ENCODE measurements around the gene ATP5F1D.
A peak's percentile ranks its signal among the peaks of the same experiment; 100 is the strongest.

The ATP5F1D gene

DNA sequence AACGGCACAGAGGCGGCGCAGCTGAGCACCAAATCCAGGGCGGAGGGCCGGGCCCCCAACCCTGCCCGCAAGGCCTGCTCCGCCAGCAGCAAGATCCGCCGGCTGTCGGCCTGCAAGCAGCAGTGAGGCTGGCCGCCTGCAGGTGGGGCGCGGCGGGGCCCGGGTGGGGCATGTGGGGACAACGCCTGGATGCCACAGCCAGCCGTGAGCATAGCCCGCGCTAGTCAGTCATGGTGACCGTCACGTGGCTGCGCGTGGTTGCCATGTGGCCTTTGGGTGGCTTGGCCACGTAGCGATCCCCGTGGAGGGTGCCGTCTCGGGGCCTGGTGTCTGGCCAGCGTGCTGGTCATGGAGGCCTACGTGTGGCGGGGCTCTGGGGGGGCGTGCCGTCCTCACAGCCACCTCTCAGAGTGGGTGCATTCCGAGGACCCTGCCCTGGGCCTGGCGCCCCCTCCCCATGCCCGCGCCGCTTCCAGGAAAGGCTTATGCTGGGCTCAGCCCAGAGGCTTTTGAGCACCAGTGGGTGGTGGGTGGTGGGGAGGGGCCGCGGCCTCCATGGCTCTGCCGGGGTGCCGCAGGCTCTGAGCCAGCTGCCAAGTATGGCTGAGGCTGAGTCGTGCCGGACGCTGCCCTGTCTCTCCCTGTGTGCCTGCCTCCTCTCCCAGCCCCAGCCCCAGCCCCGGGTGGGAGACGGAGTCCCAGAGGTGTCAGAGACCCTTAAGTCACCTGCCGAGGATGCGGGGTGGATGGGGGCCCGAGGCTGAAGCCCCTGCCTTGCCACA is 14.8 kb upstream of the ATP5F1D start:
- Histone ChIP-seq H3K9me3 (ENCODE audit: insufficient read depth, low read length) (no peaks in the 10 kb centered on the region), H3K4me3 (ENCODE audit: insufficient read length, low read depth) (no peak overlapping the region), H3K27me3 (ENCODE audit: insufficient read depth, insufficient read length) (no peaks in the 10 kb centered on the region), H3K9ac (ENCODE audit: insufficient read length, low read depth) (no peak overlapping the region), H3K4me1 (ENCODE audit: insufficient read depth, insufficient read length) (peaks cover 24% of the 10 kb centered on the region), H3K36me3 (ENCODE audit: insufficient read depth, insufficient read length, low read length) (peaks cover 80% of the 10 kb centered on the region)
- no peak for DNase-seq (ENCODE audit: low read depth, low spot score)
- TF ChIP-seq SUZ12 (IDR thresholded peaks at IDR 0.05; ENCODE audit: extremely low read depth, insufficient read depth, insufficient read length), result no peak
- no peak for TF ChIP-seq ZNF274 (IDR thresholded peaks at IDR 0.05; ENCODE audit: low read depth, low read length)
- no peak for TF ChIP-seq YY1 (IDR thresholded peaks at IDR 0.05; ENCODE audit: insufficient read depth, insufficient read length)

DNA sequence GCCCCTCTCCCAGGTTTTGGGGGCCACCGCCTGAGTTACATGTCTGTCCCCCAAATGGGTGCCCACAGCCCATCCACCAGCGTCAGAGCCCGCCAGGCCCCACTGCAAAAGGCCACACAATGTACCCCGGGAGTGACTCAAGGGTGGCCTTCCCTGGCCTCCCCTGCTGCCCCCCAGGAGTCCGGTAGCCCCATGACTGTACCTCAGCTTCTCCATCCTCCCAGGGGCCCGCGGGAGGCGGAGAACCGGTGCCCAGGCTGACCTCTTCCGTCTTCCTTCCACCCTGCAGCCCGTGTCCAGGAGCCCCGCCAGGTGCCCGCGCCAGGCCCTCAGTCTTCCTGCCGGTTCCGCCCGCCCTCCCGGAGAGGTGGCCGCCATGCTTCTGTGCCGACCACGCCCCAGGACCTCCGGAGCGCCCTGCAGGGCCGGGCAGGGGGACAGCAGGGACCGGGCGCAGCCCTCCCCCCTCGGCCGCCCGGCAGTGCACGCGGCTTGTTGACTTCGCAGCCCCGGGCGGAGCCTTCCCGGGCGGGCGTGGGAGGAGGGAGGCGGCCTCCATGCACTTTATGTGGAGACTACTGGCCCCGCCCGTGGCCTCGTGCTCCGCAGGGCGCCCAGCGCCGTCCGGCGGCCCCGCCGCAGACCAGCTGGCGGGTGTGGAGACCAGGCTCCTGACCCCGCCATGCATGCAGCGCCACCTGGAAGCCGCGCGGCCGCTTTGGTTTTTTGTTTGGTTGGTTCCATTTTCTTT is 14.1 kb upstream of the ATP5F1D start:
- Histone ChIP-seq H3K27me3 (ENCODE audit: insufficient read depth, insufficient read length) (no peaks in the 10 kb centered on the region), H3K9ac (ENCODE audit: insufficient read length, low read depth) (no peak overlapping the region), H3K4me3 (ENCODE audit: insufficient read length, low read depth) (no peak overlapping the region), H3K4me1 (ENCODE audit: insufficient read depth, insufficient read length) (peaks cover 32% of the 10 kb centered on the region), H3K36me3 (ENCODE audit: insufficient read depth, insufficient read length, low read length) (peaks cover 80% of the 10 kb centered on the region), H3K9me3 (ENCODE audit: insufficient read depth, low read length) (no peaks in the 10 kb centered on the region)
- TF ChIP-seq SUZ12 (IDR thresholded peaks at IDR 0.05; ENCODE audit: extremely low read depth, insufficient read depth, insufficient read length), result no peak
- TF ChIP-seq YY1 (IDR thresholded peaks at IDR 0.05; ENCODE audit: insufficient read depth, insufficient read length), result no peak
- no peak for TF ChIP-seq ZNF274 (IDR thresholded peaks at IDR 0.05; ENCODE audit: low read depth, low read length)
- DNase-seq (ENCODE audit: low read depth, low spot score), result no peak

DNA sequence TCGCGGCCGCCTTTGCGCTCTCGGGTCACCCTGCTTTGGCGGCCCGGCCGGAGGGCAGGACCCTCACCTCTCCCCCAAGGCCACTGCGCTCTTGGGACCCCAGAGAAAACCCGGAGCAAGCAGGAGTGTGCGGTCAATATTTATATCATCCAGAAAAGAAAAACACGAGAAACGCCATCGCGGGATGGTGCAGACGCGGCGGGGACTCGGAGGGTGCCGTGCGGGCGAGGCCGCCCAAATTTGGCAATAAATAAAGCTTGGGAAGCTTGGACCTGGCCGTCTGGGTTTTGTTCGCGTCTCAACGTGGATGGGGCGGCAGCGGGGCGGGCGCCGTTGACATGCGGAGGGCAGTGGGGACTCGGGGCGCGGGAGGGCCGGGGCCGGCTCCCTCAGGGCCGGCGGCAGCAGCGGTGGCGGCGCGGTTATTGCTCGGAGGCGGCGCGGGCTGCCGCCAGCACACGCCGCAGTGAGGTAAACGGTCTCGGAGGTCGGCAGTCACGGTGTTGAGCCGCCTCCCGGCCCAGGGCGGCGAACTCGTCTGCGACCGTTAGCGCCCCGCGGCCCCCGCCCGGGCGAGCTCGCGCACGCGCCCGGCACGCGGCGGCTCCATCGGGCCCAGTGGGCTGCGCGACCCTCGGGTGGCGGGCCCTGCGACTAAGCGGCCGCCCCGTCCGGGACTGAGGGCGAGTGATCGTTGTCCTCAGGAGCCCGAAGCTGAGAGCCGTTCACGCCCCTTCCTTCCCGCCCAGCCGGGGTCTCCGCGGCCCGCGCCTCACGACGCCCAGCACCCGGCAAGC is 13.2 kb upstream of the ATP5F1D start:
- no peak for TF ChIP-seq SUZ12 (IDR thresholded peaks at IDR 0.05; ENCODE audit: extremely low read depth, insufficient read depth, insufficient read length)
- TF ChIP-seq YY1 (IDR thresholded peaks at IDR 0.05; ENCODE audit: insufficient read depth, insufficient read length), result no peak
- TF ChIP-seq ZNF274 (IDR thresholded peaks at IDR 0.05; ENCODE audit: low read depth, low read length), result no peak
- Histone ChIP-seq H3K9ac (ENCODE audit: insufficient read length, low read depth) (no peak overlapping the region), H3K9me3 (ENCODE audit: insufficient read depth, low read length) (no peaks in the 10 kb centered on the region), H3K36me3 (ENCODE audit: insufficient read depth, insufficient read length, low read length) (peaks cover 80% of the 10 kb centered on the region), H3K4me3 (ENCODE audit: insufficient read length, low read depth) (no peak overlapping the region), H3K27me3 (ENCODE audit: insufficient read depth, insufficient read length) (no peaks in the 10 kb centered on the region), H3K4me1 (ENCODE audit: insufficient read depth, insufficient read length) (peaks cover 28% of the 10 kb centered on the region)
- DNase-seq (ENCODE audit: low read depth, low spot score), result no peak

DNA sequence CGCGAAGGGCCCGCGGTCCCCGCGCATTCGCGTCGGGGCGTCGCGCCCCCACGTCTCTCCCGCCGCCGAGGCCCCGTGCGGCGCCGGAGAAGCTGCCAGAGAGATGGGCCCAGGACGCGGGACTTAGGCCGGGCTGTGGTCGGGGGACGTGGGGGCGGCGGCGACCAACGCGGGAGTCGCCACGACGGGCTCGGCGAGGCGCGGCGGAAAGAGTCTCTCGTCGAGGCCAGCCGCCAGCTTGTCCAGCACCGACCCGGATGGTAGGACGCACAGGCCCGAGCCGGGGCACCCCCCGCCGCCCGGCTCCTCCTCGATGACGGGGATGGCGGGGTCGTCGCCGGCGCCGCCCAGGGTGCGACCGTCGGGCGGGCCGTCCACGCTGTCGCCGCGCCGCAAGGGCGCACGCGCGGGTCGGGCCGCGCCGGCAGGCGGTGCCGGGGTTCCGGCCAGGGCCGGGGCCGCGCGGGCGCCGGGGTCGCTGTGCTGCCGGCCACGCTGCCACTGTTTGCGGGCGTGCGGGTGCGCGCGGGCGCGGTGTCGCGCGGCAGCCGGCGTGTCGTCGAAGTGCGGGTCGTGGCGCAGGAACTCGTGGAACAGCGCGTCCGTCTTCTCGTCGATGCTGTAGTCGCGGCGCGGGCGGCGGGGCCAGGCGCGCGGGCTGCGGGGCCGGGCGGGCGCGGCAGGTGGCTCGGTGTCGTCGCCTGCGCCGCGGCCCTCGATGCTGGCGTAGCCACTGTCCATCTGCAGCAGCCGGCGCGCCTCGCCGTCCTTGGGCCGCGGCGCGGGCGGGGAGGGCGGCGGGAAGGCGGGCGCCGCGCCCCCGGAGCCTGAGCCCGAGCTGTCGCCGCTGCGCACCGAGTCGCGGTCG is 12.3 kb upstream of the ATP5F1D start:
- no peak for DNase-seq (ENCODE audit: low read depth, low spot score)
- Histone ChIP-seq H3K36me3 (ENCODE audit: insufficient read depth, insufficient read length, low read length) (peaks cover 80% of the 10 kb centered on the region), H3K4me3 (ENCODE audit: insufficient read length, low read depth) (no peak overlapping the region), H3K4me1 (ENCODE audit: insufficient read depth, insufficient read length) (peaks cover 25% of the 10 kb centered on the region), H3K9me3 (ENCODE audit: insufficient read depth, low read length) (no peaks in the 10 kb centered on the region), H3K9ac (ENCODE audit: insufficient read length, low read depth) (no peak overlapping the region), H3K27me3 (ENCODE audit: insufficient read depth, insufficient read length) (no peaks in the 10 kb centered on the region)
- TF ChIP-seq SUZ12 (IDR thresholded peaks at IDR 0.05; ENCODE audit: extremely low read depth, insufficient read depth, insufficient read length) (no peak), YY1 (IDR thresholded peaks at IDR 0.05; ENCODE audit: insufficient read depth, insufficient read length) (no peak), ZNF274 (IDR thresholded peaks at IDR 0.05; ENCODE audit: low read depth, low read length) (no peak)

DNA sequence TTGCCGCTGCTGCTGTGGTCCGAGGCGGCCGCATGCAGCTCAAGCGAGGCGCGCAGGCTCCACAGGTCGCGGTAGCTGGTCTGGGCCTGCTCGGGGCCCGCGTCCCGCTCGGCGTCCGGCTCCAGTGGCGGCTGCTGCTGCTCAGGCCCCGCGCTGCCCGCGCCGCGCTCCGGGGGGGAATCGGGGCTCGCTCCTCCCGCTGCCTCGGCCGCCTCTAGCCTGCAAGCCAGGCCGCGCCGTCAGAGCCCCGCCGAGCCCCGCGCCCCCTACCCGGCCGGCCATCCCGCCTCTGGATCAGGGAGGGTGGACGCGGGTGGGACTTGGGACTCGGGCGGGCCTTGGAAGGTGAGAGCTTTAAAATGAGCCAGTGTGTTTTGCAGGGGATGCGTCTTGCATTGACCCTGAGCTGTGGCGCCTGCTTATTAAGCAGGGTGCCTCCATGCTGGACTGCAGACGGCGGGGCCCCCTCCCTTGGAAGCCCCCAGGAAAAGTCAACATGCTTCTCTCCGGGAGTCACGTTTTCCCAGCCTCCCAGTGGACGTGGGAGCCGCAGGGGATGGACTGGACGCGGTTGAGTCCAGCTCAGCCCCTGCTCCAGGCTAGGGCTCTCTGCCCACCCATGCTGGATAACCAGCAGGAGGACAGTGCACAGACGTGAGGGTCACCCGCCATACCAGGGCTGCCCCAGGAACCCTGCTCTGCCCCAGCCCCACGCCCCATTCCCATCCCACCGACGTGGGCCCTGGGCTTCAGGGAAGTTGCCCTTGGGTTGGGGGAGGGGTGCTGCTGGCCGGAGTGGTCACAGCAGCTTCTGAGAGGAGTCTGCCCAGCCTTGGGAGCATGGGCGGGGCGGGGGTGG is 11.4 kb upstream of the ATP5F1D start:
- H3K4me1 ChIP-seq (ENCODE audit: insufficient read depth, insufficient read length), result peaks cover 20% of the 10 kb centered on the region
- H3K36me3 ChIP-seq (ENCODE audit: insufficient read depth, insufficient read length, low read length), result peaks cover 80% of the 10 kb centered on the region
- no peak overlapping the region for H3K4me3 ChIP-seq (ENCODE audit: insufficient read length, low read depth)
- no peaks in the 10 kb centered on the region for H3K9me3 ChIP-seq (ENCODE audit: insufficient read depth, low read length)
- TF ChIP-seq YY1 (IDR thresholded peaks at IDR 0.05; ENCODE audit: insufficient read depth, insufficient read length), result no peak
- H3K27me3 ChIP-seq (ENCODE audit: insufficient read depth, insufficient read length), result no peaks in the 10 kb centered on the region
- peak overlapping the region; percentile 42 for H3K9ac ChIP-seq (ENCODE audit: insufficient read length, low read depth)
- no peak for DNase-seq (ENCODE audit: low read depth, low spot score)
